GM23338 (cell line): ENCODE measurements around the gene SRGN. TPM values are rescaled to one million over a fixed set of nuclear protein-coding genes. Genes with fewer than 3 reads are reported as not detected.

Experiments
- ATAC-seq: fragments of 200-7000 bp; cut with Tn5 transposase; 3 replicates; pipeline ENCODE4 v1.9.1; 2020
- DNase-seq: peaks from one replicate; pipeline ENCODE4 v3.0.0-alpha.2; 2015; ENCODE audit warnings: low spot score
- H2AFZ ChIP-seq: fragments of 200-600 bp; sonication (generic); 2 replicates; pipeline ENCODE4 v1.8.0; 2016; ENCODE audit warnings: antibody characterized with exemption, mild to moderate bottlenecking, moderate library complexity
- H3F3A ChIP-seq: fragments of 200-600 bp; sonication (generic); replicated peaks from 2 replicates; pipeline ENCODE4 v1.8.0; 2017; ENCODE audit warnings: antibody characterized with exemption, mixed run types, low read depth
- H3K27ac ChIP-seq: fragments of 200-600 bp; sonication (generic); 2 replicates; pipeline ENCODE4 v1.6.1; 2016; ENCODE audit warnings: low read depth
- H3K27me3 ChIP-seq: fragments of 200-600 bp; sonication (generic); 2 replicates; pipeline ENCODE4 v1.8.0; 2016; ENCODE audit warnings: mild to moderate bottlenecking, mixed run types, moderate library complexity; ENCODE audit not compliant: insufficient read depth
- H3K36me3 ChIP-seq: fragments of 200-600 bp; sonication (generic); 2 replicates; pipeline ENCODE4 v1.8.0; 2016; ENCODE audit warnings: mild to moderate bottlenecking; ENCODE audit not compliant: insufficient read depth
- H3K4me1 ChIP-seq: fragments of 200-600 bp; sonication (generic); 2 replicates; pipeline ENCODE4 v1.8.0; 2016; ENCODE audit warnings: mild to moderate bottlenecking, moderate library complexity; ENCODE audit not compliant: insufficient read depth
- H3K4me2 ChIP-seq: fragments of 200-600 bp; sonication (generic); 2 replicates; pipeline ENCODE4 v1.7.1; 2017; ENCODE audit warnings: mixed run types
- H3K4me3 ChIP-seq: fragments of 200-600 bp; sonication (generic); 2 replicates; pipeline ENCODE4 v1.6.1; 2016; ENCODE audit warnings: mixed run types
- H3K79me2 ChIP-seq: fragments of 200-600 bp; sonication (generic); replicated peaks from 2 replicates; pipeline ENCODE4 v1.8.0; 2017; ENCODE audit warnings: mild to moderate bottlenecking; ENCODE audit not compliant: insufficient read depth
- H3K9me2 ChIP-seq: fragments of 200-600 bp; sonication (generic); 2 replicates; pipeline ENCODE4 v1.8.0; 2017; ENCODE audit not compliant: insufficient read depth
- H4K20me1 ChIP-seq: fragments of 200-600 bp; sonication (generic); replicated peaks from 2 replicates; pipeline ENCODE4 v1.8.0; 2017; ENCODE audit warnings: mild to moderate bottlenecking; ENCODE audit not compliant: insufficient read depth
- H3K27ac Mint-ChIP-seq: 2 replicates; pipeline ENCODE4 v1.8.0; 2020; ENCODE audit warnings: inconsistent platforms, mild to moderate bottlenecking, moderate library complexity, mixed read lengths
- H3K27me3 Mint-ChIP-seq: 3 replicates; pipeline ENCODE4 v1.8.0; 2022; ENCODE audit warnings: low read depth, mild to moderate bottlenecking, moderate library complexity, mixed read lengths, inconsistent platforms; ENCODE audit not compliant: insufficient read depth, poor library complexity
- H3K36me3 Mint-ChIP-seq: 3 replicates; pipeline ENCODE4 v1.8.0; 2021; ENCODE audit warnings: low read depth, mild to moderate bottlenecking, inconsistent platforms, moderate library complexity, mixed read lengths
- H3K4me1 Mint-ChIP-seq: 3 replicates; pipeline ENCODE4 v1.8.0; 2020; ENCODE audit warnings: mild to moderate bottlenecking, inconsistent platforms, mixed read lengths
- H3K4me3 Mint-ChIP-seq: 3 replicates; pipeline ENCODE4 v1.8.0; 2021; ENCODE audit warnings: moderate library complexity, mild to moderate bottlenecking, inconsistent platforms, mixed read lengths
- H3K9me3 Mint-ChIP-seq: 3 replicates; pipeline ENCODE4 v1.8.0; 2020; ENCODE audit warnings: moderate library complexity, mild to moderate bottlenecking, inconsistent platforms, mixed read lengths
- EZH2 ChIP-seq: fragments of 200-600 bp; sonication (generic); IDR thresholded peaks from one replicate; pipeline ENCODE4 v1.8.0; 2017; ENCODE audit warnings: antibody characterized with exemption, mild to moderate bottlenecking, low read depth; ENCODE audit not compliant: unreplicated experiment
- EZH2phosphoT487 ChIP-seq: fragments of 200-600 bp; sonication (generic); IDR thresholded peaks from one replicate; pipeline ENCODE4 v1.8.1; 2018; ENCODE audit warnings: antibody characterized with exemption; ENCODE audit not compliant: unreplicated experiment
- JUNB ChIP-seq: IDR thresholded peaks from one replicate; pipeline ENCODE4 v1.6.1; 2016; ENCODE audit warnings: antibody characterized with exemption; ENCODE audit not compliant: unreplicated experiment
- NANOG ChIP-seq: IDR thresholded peaks from 2 replicates; pipeline ENCODE4 v1.6.1; 2016; ENCODE audit warnings: antibody characterized with exemption, borderline replicate concordance
- POLR2AphosphoS5 ChIP-seq: IDR thresholded peaks from 2 replicates; pipeline ENCODE4 v1.6.1; 2016; ENCODE audit warnings: antibody characterized with exemption, low read depth
- STAT1 ChIP-seq: IDR thresholded peaks from one replicate; pipeline ENCODE4 v1.6.1; 2016; ENCODE audit warnings: antibody characterized with exemption; ENCODE audit not compliant: unreplicated experiment
- ZNF114 ChIP-seq: fragments of 250-450 bp; sonication (Bioruptor Pico); IDR thresholded peaks from 2 replicates; pipeline ENCODE4 v1.5.0; 2020; ENCODE audit warnings: mild to moderate bottlenecking, moderate library complexity
- ZNF331 ChIP-seq: fragments of 250-450 bp; sonication (Bioruptor Pico); IDR thresholded peaks from 2 replicates; pipeline ENCODE4 v1.5.0; 2020; ENCODE audit warnings: low read depth, mild to moderate bottlenecking, moderate library complexity
- polyA plus RNA-seq: library from polyadenylated mRNA; unstranded; fragments of >200 nt; fragmentation: Nextera tagmentation; extraction: Ambion mirVana; gene quantifications from 2 replicates; pipeline ENCODE4 v1.2.1, GENCODE V29; 2016
- total RNA-seq: library from RNA; depleted of rRNA; stranded (reverse); fragments of >200 nt; shearing (Covaris generic); gene quantifications from 2 replicates; pipeline ENCODE4 v1.2.3, GENCODE V29; 2014
- TF ChIP-seq, protein P1 (sequence below), 2 experiments: fragments of 200-600 bp in 1 of 2; sonication (generic) in 1 of 2; conservative IDR thresholded peaks; 2 replicates each; pipeline versions ENCODE4 v1.5.1 to v1.6.1; 2016 to 2017; ENCODE audit warnings: antibody characterized with exemption in 2 of 2, low read depth in 2 of 2, mild to moderate bottlenecking in 2 of 2, moderate library complexity in 1 of 2
- TF ChIP-seq, protein P2 (sequence below): IDR thresholded peaks from 2 replicates; pipeline ENCODE4 v1.6.1; 2016; ENCODE audit warnings: antibody characterized with exemption
- TF ChIP-seq, protein P3 (sequence below): fragments of 250-450 bp; sonication (Bioruptor Pico); IDR thresholded peaks from 2 replicates; pipeline ENCODE4 v1.5.0; 2020; ENCODE audit warnings: mild to moderate bottlenecking, moderate library complexity

Gene SRGN
- total and polyA plus RNA-seq, 2 experiments from 2014 or later, result not detected

DNA sequence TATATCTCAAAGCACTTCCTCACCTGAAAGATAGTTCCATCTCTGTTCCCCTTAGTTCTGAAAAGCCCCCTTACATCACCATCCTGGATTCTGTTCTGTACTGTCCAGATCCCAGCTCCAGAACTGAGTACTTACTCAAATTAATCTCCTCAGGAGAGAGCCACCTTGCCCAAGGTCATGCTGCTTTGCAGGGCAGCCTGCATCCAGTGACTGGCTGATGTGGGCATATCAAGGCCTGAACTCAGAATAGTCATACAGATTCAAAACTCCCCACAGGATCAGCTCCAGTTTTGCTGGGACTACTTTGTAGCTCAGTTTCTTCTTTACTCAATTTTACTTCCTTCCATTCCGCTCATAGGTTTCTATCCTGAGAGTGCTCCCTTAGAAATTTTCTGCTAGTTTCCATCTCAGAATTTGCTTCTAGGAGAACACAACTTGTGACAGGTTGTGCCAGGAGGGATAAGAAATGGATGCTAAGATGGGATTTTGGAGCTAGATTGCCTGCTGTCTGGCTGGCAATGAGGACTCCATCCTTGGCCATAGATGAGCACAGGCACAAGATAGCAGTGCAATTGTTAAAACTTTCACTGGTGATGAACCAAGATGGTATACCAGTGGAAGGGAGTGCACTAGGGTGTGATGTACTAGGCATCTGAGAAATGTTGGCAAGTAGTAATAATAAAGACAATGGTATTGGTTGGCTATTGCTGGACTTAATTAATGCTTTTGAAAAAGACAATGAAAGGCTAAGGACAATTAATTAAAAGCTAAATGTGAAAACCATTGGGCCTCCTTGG, 17.3 kb downstream of the SRGN start (continued):
- TF ChIP-seq STAT1 (no peak), EZH2phosphoT487 (no peak), ZNF331 (CRISPR knock-in tag) (no peak)
- TF ChIP-seq, protein P1, sequence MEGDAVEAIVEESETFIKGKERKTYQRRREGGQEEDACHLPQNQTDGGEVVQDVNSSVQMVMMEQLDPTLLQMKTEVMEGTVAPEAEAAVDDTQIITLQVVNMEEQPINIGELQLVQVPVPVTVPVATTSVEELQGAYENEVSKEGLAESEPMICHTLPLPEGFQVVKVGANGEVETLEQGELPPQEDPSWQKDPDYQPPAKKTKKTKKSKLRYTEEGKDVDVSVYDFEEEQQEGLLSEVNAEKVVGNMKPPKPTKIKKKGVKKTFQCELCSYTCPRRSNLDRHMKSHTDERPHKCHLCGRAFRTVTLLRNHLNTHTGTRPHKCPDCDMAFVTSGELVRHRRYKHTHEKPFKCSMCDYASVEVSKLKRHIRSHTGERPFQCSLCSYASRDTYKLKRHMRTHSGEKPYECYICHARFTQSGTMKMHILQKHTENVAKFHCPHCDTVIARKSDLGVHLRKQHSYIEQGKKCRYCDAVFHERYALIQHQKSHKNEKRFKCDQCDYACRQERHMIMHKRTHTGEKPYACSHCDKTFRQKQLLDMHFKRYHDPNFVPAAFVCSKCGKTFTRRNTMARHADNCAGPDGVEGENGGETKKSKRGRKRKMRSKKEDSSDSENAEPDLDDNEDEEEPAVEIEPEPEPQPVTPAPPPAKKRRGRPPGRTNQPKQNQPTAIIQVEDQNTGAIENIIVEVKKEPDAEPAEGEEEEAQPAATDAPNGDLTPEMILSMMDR (conservative IDR thresholded peaks at IDR 0.05; ENCODE audit: low read depth in 2 of 2), result no peak

DNA sequence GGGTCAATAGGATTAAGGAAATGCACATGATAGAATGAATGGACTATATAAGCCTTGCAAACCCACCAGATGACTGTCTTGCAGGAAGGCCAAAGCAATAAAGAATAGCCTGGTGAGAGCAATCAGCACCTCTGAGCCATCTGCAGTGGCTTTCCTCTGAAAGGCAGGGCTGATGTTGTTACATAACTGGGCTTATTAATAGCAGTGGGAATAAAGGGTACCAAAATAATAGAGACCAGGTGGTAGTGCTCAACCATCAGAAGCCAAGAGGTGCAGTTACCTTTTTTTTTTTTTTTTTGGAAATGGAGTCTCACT, 19.2 kb downstream of the SRGN start:
- H3K27me3 ChIP-seq, result no peaks in the 10 kb centered on the region
- H2AFZ ChIP-seq, result no peak overlapping the region
- Mint-ChIP-seq H3K27ac (no peak overlapping the region), H3K4me1 (no peaks in the 10 kb centered on the region), H3K9me3 (no peaks in the 10 kb centered on the region), H3K4me3 (no peak overlapping the region), H3K36me3 (no peaks in the 10 kb centered on the region), H3K27me3 (no peaks in the 10 kb centered on the region)
- no peaks in the 10 kb centered on the region for H3K36me3 ChIP-seq
- ATAC-seq (no peak), DNase-seq (no peak)
- no peaks in the 10 kb centered on the region for H3F3A ChIP-seq
- H3K4me1 ChIP-seq, result no peaks in the 10 kb centered on the region
- H3K9me2 ChIP-seq, result no peaks in the 10 kb centered on the region
- no peaks in the 10 kb centered on the region for H4K20me1 ChIP-seq
- H3K27ac ChIP-seq, result no peak overlapping the region
- H3K4me3 ChIP-seq, result no peak overlapping the region
- no peak overlapping the region for H3K4me2 ChIP-seq
- H3K79me2 ChIP-seq, result no peaks in the 10 kb centered on the region
- TF ChIP-seq POLR2AphosphoS5, result no peak
- TF ChIP-seq, protein P2, sequence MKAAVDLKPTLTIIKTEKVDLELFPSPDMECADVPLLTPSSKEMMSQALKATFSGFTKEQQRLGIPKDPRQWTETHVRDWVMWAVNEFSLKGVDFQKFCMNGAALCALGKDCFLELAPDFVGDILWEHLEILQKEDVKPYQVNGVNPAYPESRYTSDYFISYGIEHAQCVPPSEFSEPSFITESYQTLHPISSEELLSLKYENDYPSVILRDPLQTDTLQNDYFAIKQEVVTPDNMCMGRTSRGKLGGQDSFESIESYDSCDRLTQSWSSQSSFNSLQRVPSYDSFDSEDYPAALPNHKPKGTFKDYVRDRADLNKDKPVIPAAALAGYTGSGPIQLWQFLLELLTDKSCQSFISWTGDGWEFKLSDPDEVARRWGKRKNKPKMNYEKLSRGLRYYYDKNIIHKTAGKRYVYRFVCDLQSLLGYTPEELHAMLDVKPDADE, result no peak
- no peak for TF ChIP-seq STAT1
- TF ChIP-seq ZNF331 (CRISPR knock-in tag), result no peak
- no peak for TF ChIP-seq EZH2
- no peak for TF ChIP-seq JUNB
- no peak for TF ChIP-seq ZNF114 (CRISPR knock-in tag)
- TF ChIP-seq NANOG, result no peak
- TF ChIP-seq EZH2phosphoT487, result no peak
- TF ChIP-seq, protein P1 (conservative IDR thresholded peaks at IDR 0.05; ENCODE audit: low read depth in 2 of 2), result no peak
- TF ChIP-seq, protein P3, sequence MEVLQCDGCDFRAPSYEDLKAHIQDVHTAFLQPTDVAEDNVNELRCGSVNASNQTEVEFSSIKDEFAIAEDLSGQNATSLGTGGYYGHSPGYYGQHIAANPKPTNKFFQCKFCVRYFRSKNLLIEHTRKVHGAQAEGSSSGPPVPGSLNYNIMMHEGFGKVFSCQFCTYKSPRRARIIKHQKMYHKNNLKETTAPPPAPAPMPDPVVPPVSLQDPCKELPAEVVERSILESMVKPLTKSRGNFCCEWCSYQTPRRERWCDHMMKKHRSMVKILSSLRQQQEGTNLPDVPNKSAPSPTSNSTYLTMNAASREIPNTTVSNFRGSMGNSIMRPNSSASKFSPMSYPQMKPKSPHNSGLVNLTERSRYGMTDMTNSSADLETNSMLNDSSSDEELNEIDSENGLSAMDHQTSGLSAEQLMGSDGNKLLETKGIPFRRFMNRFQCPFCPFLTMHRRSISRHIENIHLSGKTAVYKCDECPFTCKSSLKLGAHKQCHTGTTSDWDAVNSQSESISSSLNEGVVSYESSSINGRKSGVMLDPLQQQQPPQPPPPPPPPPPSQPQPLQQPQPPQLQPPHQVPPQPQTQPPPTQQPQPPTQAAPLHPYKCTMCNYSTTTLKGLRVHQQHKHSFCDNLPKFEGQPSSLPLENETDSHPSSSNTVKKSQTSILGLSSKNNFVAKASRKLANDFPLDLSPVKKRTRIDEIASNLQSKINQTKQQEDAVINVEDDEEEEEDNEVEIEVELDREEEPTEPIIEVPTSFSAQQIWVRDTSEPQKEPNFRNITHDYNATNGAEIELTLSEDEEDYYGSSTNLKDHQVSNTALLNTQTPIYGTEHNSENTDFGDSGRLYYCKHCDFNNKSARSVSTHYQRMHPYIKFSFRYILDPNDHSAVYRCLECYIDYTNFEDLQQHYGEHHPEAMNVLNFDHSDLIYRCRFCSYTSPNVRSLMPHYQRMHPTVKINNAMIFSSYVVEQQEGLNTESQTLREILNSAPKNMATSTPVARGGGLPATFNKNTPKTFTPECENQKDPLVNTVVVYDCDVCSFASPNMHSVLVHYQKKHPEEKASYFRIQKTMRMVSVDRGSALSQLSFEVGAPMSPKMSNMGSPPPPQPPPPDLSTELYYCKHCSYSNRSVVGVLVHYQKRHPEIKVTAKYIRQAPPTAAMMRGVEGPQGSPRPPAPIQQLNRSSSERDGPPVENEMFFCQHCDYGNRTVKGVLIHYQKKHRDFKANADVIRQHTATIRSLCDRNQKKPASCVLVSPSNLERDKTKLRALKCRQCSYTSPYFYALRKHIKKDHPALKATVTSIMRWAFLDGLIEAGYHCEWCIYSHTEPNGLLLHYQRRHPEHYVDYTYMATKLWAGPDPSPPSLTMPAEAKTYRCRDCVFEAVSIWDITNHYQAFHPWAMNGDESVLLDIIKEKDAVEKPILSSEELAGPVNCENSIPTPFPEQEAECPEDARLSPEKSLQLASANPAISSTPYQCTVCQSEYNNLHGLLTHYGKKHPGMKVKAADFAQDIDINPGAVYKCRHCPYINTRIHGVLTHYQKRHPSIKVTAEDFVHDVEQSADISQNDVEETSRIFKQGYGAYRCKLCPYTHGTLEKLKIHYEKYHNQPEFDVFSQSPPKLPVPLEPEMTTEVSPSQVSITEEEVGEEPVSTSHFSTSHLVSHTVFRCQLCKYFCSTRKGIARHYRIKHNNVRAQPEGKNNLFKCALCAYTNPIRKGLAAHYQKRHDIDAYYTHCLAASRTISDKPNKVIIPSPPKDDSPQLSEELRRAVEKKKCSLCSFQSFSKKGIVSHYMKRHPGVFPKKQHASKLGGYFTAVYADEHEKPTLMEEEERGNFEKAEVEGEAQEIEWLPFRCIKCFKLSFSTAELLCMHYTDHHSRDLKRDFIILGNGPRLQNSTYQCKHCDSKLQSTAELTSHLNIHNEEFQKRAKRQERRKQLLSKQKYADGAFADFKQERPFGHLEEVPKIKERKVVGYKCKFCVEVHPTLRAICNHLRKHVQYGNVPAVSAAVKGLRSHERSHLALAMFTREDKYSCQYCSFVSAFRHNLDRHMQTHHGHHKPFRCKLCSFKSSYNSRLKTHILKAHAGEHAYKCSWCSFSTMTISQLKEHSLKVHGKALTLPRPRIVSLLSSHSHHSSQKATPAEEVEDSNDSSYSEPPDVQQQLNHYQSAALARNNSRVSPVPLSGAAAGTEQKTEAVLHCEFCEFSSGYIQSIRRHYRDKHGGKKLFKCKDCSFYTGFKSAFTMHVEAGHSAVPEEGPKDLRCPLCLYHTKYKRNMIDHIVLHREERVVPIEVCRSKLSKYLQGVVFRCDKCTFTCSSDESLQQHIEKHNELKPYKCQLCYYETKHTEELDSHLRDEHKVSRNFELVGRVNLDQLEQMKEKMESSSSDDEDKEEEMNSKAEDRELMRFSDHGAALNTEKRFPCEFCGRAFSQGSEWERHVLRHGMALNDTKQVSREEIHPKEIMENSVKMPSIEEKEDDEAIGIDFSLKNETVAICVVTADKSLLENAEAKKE (CRISPR knock-in tag), result no peak
